GM13976 (cell line): Measurements from ENCODE around the gene SMG7.

Experiments used
- DNase-seq: peaks from one replicate; pipeline ENCODE4 v3.0.0; 2012; ENCODE audit warnings: low spot score
- in situ Hi-C: fragments of 300-500 bp; cut with MboI; formaldehyde crosslinking; loops from one replicate; pipeline ENCODE4 v1.12.0; 2022; ENCODE audit warnings: low sequenced_read_pairs, mixed read lengths, inconsistent platforms; ENCODE audit not compliant: unreplicated experiment
- TF ChIP-seq, protein P1 (sequence below): IDR thresholded peaks from 2 replicates; pipeline ENCODE4 v1.5.1; 2012; ENCODE audit warnings: borderline replicate concordance, mild to moderate bottlenecking; ENCODE audit not compliant: insufficient read depth; ENCODE audit errors: extremely low read depth, missing control alignments, control extremely low read depth

Gene SMG7

DNA sequence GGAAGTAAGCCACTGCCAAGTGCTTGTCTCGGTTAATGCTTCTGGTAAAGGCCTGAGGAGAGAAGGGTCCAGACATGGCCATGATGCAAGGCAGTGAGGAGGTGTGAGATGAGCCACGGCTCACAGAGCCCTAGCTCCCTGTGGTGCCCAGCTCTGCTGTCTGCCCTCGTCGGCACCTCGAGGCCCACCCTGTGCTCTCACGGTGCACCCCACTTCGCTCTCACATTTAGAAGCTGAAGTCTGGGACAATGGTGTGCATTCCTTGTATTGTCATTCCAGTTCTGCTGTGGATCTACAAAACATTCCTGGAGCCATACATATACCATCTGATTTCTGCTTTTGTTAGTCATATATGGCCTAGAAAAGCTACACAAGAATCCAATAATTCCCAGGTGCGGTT, 114.6 kb downstream of the SMG7 start:
- TF ChIP-seq, protein P1, sequence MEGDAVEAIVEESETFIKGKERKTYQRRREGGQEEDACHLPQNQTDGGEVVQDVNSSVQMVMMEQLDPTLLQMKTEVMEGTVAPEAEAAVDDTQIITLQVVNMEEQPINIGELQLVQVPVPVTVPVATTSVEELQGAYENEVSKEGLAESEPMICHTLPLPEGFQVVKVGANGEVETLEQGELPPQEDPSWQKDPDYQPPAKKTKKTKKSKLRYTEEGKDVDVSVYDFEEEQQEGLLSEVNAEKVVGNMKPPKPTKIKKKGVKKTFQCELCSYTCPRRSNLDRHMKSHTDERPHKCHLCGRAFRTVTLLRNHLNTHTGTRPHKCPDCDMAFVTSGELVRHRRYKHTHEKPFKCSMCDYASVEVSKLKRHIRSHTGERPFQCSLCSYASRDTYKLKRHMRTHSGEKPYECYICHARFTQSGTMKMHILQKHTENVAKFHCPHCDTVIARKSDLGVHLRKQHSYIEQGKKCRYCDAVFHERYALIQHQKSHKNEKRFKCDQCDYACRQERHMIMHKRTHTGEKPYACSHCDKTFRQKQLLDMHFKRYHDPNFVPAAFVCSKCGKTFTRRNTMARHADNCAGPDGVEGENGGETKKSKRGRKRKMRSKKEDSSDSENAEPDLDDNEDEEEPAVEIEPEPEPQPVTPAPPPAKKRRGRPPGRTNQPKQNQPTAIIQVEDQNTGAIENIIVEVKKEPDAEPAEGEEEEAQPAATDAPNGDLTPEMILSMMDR = no peak
- DNase-seq = no peak
- in situ Hi-C loops = no loop called here

DNA sequence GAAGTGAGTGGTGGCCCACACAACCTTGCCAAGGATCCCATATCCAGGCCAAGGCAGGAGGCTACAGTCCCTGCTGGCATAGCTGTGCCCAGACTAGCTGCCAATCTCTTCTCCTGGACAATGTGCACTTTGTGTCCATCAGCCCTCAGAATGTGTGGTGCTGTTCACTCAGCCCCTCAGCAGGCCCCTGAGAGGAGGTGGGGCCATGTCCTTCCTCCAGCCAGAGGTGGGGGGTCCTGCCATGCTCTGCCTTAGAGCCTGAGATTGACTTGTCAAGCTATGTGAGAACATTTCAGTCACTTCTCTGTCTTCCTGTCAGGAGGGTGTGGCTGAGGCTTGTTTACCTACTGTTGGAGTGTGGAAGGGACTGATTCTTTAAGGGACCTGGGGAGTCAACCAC, 116.5 kb downstream of the SMG7 start:
- TF ChIP-seq, protein P1 = no peak

DNA sequence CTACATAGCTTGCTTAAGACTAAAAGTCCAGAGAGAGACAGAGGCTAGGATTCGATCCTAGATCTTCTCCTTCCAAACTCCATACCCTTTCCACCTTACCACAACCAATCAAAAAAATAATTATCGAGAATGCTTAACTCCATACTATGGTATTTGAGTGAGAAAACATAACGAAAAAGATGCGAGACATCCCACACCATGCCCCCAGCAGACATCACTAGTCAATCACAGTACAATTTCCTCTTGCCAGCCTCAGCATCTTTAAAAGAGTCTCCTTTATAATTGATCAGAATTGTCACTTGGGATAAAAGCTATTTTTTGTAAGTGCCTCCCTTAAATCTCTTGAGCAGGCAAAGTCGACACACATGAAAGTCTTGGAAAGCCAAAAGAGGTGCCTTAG, 117.1 kb downstream of the SMG7 start:
- in situ Hi-C loops = no loop called here
- TF ChIP-seq, protein P1 = no peak
- no peak for DNase-seq

More for the DNA sequence above, 116.5 kb downstream of the SMG7 start:
- DNase-seq = no peak
- in situ Hi-C loops = no loop called here

DNA sequence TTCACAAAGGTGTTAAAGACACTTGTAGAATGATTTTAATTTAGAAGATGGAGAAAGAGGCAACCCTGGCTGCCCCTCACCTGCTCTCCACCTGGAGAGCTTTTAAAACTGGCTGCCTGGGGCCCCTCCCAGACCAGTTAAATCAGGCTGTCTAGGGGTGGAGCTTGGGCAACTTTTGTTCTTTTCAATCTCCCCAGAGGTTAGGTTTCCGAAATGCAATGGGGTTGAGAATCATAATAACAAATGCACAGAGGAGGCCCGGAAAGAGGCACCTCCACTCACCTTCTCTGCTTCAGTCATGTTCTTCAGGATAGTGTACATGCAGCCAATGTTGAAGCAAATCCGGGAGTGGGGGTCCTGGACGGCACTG, 117.6 kb downstream of the SMG7 start:
- in situ Hi-C loops = no loop called here
- peak; percentile 56 for DNase-seq
- TF ChIP-seq, protein P1 = no peak

DNA sequence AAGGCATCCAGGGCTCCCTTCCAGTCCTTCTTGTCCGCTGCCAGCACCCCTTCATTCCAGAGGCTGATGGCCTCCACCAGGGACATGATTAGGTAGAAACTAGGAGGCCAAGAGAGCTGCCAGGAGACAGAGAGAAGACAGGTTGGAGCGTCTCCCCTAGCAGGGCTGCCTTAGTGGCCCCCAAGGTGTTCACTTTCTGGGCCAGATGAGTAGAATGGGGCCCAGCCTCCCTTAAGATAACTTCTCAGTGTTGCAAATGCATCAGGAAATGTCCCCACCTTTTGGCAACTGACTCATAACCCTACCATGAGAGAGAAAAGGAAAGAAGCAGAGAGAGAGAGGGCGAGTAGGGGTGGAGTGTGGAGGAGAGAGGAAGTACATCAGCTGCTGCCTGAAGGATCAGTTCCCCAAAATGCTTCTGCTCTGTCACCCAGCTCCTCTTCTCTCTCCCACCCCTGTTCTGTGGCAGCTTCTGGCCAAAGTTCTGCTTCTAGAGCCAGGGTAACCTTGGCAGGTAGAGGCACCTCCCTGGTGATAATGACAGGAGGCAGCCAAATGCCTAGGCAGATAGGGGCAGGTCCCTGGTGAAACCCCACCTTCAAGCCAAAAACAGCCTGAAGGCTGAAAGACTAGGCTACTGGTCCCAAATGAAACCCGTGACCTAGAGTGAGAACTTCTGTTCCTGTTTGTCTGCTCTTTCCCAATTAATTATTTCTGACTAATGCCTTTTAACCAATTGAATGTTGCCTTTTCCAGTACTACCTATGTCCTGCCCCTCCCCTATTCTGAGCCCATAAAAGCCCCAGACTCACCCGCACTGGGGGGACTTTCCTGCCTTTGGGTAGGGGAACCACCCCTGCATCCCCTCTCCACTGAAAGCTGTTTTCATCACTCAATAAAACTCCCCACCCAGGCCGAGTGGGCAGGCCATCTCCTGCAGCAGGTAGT, 118.2 kb downstream of the SMG7 start, which contains the start of gene NCF2:
TSS of gene NCF2 (minus strand) at position 216 of the 948 bp plus-strand sequence. CDS start at position 86, 130 bp downstream.
- in situ Hi-C loops = no loop called here
- TF ChIP-seq, protein P1 = peak; percentile 4
- DNase-seq = peak; percentile 80

DNA sequence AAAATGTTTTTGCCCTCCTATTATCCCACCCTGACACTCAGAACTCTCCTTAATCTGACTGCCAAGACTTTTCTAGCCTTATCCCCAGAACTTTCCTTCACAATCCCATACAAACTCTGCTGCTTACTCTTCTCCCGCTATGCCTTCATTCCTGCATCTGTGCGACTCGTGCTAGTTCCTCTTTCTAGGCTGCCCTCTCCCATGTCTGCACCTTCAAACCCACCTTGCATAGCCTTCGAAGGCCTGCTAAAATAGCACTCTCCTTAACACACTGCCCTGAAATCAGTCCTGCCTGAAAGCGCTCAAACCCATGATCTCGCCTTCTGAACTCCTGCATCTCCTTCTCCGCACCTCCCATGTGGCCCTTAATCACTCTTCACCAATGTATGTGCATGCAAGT, 120.4 kb downstream of the SMG7 start:
- TF ChIP-seq, protein P1 = no peak
- no peak for DNase-seq
- in situ Hi-C loops = no loop called here
